ENCODE results near the gene NDUFA7. TPM values are rescaled to one million over a fixed set of nuclear protein-coding genes. Genes with fewer than 3 reads are reported as not detected.

NDUFA7 gene
- polyA plus RNA-seq, 2 of the 4 experiments (the other 2 are of a cell fraction), result 29.7 to 40.2 TPM

DNA sequence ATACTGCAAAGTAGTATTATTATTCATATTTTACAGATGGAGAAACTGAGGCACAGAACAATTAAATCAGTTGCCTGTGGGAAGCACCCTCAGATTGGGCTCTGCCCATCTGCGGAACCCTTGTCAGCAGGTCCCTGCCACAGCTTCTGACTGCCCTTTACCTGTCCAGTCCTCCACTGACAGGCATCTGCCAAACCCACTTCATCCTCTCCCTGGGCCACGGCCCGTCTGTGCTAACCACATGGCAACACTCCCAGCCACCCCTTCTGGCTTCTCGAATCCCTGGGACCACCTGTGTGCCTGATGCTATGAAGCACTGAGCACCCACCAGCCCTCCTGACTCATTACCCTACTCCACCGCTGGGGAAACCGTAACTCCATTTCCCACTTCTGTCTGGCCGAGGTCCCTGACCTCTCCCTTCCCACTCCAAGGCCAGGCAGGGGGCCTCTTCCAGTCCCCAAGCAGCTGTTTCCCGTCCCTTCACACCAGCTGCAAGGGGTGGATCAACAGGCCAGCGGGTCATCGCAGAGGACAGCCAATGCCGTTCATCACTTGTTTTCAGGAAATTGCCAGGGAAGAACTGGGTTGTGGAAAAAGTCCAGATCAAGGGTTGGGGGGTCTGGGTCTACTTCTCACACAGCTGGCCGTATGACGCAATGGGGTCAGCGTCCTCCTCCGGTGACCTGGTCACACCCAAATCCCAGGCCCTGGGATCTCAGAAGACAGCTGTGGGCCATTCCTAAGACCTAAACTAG lies 19.3 kb upstream of the NDUFA7 start:
- ChIA-PET POLR2A (no interaction called here), CTCF (interaction anchor here (0.8 to 6.6 kb wide), 6 partner anchors 8 to 165 kb away, joined by 3 to 43 read pairs (median 3); partner anchors contain the start of gene MARCHF2)
- FAIRE-seq (no peak), ATAC-seq (no peak), DNase-seq (ENCODE audit: low read depth in 1 of 2, low spot score in 1 of 2) (no peak)
- Histone ChIP-seq H3K4me3 (no peak overlapping the region), H3K4me1 (0 out of 3 replicates have a peak, but pooled peaks cover 3% of the 10 kb centered on the region), H3K27ac (no peak overlapping the region), H3K4me2 (no peak overlapping the region), H3K9me3 (no peaks in the 10 kb centered on the region)
- TF ChIP-seq HEYL (CRISPR knock-in tag; IDR thresholded peaks at IDR 0.05), result no peak
- WGBS (ENCODE audit: missing lambda C conversion rate), result 50% methylated on average over 15 of the region's 15 CpGs

DNA sequence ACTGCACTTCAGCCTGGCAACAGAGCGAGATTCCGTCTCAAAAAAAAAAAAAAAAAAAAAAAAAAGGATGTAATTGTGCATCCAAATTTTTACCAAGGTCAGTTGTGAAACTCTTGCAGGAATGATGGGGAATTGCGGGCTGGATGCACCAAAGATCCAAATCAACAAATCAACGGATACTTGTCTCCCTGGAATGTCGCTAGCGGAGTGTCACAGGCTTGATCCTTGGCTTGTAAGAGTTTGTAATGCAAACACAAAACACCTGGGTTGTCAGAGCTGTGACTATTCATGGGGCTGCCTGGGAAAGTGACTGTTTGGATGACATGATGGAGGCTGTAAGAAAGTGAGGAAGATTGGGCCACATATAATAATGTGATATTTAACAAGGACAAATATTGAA lies 17.7 kb upstream of the NDUFA7 start:
- 62% methylated on average over 4 of the region's 6 CpGs for WGBS (ENCODE audit: missing lambda C conversion rate)
- no peak overlapping the region for H3K4me2 ChIP-seq
- H3K27ac ChIP-seq, result no peak overlapping the region
- ATAC-seq, result no peak
- peaks cover 8% of the 10 kb centered on the region; the same call in 2 of the 3 replicates for H3K4me1 ChIP-seq
- TF ChIP-seq TFCP2L1 (CRISPR knock-in tag; IDR thresholded peaks at IDR 0.05) (no peak), NFE2L2 (conservative IDR thresholded peaks at IDR 0.05; ENCODE audit: low read length) (no peak), ZC3H11A (IDR thresholded peaks at IDR 0.05) (no peak), EHMT2 (IDR thresholded peaks at IDR 0.05; ENCODE audit: low read depth) (no peak), HOXB13 (CRISPR knock-in tag; IDR thresholded peaks at IDR 0.05; ENCODE audit: low read depth) (no peak), RAD21 (conservative IDR thresholded peaks at IDR 0.05 in 1 of 2, IDR thresholded peaks at IDR 0.05 in 1 of 2) (no peak), TP53 (CRISPR knock-in tag; IDR thresholded peaks at IDR 0.05) (no peak), FOXS1 (CRISPR knock-in tag; IDR thresholded peaks at IDR 0.05) (no peak), NPAS2 (CRISPR knock-in tag; IDR thresholded peaks at IDR 0.05; ENCODE audit: borderline replicate concordance) (no peak), HDAC2 (IDR thresholded peaks at IDR 0.05) (no peak), HOXA7 (CRISPR knock-in tag; IDR thresholded peaks at IDR 0.05) (no peak), POLR2AphosphoS2 (conservative IDR thresholded peaks at IDR 0.05; ENCODE audit: low read length) (no peak), EP300 (IDR thresholded peaks at IDR 0.05) (no peak), RNF2 (IDR thresholded peaks at IDR 0.05; ENCODE audit: borderline replicate concordance, low read depth) (no peak), PHF8 (IDR thresholded peaks at IDR 0.05; ENCODE audit: borderline replicate concordance, low read depth) (no peak)
- TF ChIP-seq, protein P1, sequence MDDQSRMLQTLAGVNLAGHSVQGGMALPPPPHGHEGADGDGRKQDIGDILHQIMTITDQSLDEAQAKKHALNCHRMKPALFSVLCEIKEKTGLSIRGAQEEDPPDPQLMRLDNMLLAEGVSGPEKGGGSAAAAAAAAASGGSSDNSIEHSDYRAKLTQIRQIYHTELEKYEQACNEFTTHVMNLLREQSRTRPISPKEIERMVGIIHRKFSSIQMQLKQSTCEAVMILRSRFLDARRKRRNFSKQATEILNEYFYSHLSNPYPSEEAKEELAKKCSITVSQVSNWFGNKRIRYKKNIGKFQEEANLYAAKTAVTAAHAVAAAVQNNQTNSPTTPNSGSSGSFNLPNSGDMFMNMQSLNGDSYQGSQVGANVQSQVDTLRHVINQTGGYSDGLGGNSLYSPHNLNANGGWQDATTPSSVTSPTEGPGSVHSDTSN (IDR thresholded peaks at IDR 0.05), result no peak
- TF ChIP-seq, protein P2, sequence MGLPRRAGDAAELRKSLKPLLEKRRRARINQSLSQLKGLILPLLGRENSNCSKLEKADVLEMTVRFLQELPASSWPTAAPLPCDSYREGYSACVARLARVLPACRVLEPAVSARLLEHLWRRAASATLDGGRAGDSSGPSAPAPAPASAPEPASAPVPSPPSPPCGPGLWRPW (IDR thresholded peaks at IDR 0.05), result no peak
- TF ChIP-seq, protein P3, sequence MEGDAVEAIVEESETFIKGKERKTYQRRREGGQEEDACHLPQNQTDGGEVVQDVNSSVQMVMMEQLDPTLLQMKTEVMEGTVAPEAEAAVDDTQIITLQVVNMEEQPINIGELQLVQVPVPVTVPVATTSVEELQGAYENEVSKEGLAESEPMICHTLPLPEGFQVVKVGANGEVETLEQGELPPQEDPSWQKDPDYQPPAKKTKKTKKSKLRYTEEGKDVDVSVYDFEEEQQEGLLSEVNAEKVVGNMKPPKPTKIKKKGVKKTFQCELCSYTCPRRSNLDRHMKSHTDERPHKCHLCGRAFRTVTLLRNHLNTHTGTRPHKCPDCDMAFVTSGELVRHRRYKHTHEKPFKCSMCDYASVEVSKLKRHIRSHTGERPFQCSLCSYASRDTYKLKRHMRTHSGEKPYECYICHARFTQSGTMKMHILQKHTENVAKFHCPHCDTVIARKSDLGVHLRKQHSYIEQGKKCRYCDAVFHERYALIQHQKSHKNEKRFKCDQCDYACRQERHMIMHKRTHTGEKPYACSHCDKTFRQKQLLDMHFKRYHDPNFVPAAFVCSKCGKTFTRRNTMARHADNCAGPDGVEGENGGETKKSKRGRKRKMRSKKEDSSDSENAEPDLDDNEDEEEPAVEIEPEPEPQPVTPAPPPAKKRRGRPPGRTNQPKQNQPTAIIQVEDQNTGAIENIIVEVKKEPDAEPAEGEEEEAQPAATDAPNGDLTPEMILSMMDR (IDR thresholded peaks at IDR 0.05), result no peak
- TF ChIP-seq, protein P4, sequence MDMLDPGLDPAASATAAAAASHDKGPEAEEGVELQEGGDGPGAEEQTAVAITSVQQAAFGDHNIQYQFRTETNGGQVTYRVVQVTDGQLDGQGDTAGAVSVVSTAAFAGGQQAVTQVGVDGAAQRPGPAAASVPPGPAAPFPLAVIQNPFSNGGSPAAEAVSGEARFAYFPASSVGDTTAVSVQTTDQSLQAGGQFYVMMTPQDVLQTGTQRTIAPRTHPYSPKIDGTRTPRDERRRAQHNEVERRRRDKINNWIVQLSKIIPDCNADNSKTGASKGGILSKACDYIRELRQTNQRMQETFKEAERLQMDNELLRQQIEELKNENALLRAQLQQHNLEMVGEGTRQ (IDR thresholded peaks at IDR 0.05), result no peak
- ChIA-PET POLR2A (no interaction called here), CTCF (interaction anchor here (0.6 to 6.6 kb wide), 2 partner anchors 15 kb away, joined by 3 to 43 read pairs; no protein-coding TSS in a partner anchor)
- no peak for FAIRE-seq
- H3K9me3 ChIP-seq, result no peaks in the 10 kb centered on the region
- H3K4me3 ChIP-seq, result no peak overlapping the region
- no peak for DNase-seq (ENCODE audit: low read depth in 1 of 2, low spot score in 1 of 2)

All from A549 (cell line).